NOMO-1 (cell line): ENCODE results near the gene SCT.

Experiments used
- DNase-seq, 2 experiments: peaks; one replicate each; lab custom pipeline; 2025; ENCODE audit not compliant: unreplicated experiment in 2 of 2; lab: John Stamatoyannopoulos, UW

SCT gene

DNA sequence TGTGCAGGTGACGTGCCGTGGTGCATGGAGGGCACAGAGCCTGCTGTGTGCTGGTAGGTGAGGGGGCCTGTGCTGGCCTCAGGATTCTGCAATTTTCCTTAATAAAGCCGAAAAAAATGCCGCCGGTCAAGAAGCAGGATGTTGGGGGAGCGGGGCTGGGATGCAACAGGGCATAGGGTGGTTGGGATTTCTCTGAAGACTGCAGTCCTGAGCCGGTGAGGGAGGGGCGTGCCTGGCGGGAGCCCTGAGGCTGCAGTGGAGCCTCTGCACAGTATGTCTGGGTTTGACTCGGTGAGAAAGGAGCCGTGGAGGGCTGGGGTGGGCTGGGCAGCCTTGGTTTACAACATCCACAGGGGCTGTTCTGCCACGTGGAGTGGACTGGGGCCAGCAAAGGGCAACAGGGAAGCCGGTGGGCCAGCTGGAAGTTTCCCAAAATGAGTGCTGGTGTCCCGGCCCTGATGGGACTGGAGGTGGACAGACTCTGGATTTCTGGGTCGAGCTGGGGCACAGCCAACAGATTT is 3.6 kb downstream of the SCT start:
- DNase-seq: no peak

DNA sequence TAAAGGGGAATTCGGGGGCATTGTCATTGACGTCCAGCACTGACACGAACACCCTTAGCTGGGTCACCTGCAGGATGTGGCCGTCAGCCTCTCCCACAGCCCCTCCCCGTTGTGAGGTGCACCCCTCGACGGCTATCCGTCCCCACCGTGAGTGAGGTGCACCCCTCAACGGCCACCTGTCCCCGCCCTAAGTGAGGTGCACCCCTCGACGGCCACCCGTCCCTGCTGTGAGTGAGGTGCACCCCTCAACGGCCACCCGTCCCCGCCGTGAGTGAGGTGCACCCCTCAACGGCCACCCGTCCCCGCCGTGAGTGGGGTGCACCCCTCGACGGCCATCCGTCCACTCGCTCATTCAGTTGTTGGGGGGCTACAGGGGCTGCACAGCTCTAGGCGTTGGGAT is 5.1 kb downstream of the SCT start:
- DNase-seq: no peak

DNA sequence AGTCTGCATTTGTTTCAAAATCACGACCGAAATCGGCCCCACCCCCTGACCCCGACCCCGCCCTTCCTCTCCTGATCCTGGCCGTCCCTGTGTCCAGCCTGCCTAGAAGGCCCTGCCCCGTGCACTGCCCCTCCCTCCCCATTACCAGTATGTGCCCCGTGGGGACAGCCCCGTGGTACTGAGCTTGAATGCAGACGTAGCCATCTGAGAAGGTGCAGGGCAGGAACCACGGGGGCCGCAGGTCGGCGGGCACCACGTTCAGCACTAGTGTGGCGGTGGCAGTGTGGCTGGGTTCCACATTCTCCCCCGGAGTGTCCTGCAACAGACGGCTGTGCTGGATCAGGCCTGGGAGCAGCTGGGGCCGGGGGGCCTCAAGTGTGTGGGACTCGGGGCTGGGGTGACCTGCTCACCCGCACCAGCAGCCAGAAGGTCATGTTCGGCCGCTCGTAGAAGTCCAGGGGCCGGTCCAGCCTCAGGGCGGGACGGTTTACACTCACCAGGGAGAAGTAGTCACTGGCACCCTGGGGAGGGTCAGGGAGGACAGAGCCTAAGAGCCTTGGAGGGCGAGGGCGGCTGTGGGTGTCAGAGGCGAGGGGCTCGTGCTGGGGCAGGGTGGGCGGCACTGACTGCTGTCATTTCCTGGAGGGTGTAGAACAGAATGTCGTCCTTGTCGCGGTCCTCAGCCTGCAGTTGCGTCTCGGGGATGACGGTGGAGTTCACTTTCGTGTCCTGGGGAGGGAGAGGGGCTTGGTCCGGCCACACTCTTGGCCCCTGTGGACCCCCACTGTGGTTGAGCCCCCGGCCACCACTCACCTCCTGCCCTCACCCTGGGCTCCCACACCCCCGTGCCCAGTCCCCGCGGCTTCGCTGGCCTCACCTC is 5.8 kb downstream of the SCT start:
- no peak for DNase-seq

DNA sequence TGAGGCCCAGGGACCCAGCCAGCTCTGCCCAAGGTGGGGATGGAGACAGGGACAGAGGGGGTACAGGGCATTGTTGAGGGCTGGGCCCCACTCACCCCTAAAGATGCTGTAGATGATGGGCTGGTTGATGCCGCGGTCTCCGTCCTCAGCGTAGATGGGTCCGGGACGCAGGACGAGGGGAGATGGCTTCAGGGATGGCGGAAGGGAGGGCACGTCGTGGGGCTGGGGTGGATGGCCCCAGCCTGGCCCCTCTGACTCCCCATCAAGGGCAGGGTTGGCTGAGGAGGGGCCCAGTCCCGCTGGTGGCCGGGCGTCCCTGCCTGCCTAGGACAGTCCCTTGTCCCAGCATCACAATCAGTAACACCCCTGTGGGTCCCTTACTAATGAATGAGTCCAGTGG is 6.8 kb downstream of the SCT start:
- DNase-seq: no peak

DNA sequence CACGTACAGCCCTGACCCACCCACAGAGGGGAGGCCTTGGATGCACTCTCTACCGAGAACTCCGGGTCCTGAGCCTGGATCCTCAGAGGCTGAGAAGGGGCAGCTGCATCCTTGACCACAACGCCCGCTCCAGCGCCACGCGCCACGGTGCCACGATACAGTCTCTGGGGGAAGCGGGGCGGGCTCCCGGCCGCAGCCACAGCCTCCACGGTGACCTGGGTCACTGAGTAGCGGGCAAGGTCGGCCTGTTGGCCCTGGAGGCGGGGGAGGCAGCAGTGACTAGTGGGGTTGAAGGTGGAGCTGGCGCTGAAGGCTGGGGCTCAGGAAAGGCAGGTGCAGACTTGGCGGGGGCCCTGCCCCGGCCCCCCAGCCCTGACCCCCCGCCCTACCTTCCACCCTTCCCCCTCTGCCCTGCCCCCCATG is 7.3 kb downstream of the SCT start:
- DNase-seq: no peak

DNA sequence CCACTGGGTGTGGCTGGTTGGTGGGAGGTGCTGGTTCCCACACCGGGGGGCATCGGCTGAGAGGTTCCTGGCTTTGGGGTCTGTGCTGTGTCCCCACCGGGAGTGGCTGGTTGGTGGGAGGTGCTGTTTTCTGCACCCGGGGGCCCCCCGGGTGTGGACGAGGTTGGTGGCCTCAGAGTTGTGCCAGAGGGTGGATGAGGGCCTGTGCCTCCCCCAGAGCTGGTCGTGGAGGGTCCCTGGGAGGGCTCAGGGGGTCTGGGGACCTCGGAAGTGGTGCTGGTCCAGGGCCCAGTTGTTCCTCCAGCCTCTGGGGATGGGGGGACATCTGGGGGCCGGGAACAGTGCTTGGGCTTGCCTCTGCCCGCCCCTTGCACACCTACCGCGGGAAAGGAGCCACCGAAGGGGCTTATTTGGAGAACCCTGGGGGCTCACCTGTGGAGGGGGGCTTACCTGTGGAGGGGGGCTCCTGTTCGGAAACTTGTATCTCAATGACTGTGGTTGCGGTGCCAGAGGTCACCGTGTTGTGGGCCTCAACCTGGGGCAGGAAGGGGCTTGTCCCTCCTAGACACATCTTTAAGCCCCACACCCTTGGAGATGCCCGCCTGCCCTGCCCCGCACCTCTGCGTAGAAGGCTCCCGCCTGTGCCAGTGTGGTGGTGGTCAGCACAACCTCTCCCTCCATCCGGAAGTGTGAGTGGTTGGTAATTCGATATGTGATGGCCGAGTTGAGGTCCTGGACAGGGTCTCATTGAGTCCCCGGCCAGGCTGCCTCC is 7.9 kb downstream of the SCT start:
- DNase-seq: no peak

DNA sequence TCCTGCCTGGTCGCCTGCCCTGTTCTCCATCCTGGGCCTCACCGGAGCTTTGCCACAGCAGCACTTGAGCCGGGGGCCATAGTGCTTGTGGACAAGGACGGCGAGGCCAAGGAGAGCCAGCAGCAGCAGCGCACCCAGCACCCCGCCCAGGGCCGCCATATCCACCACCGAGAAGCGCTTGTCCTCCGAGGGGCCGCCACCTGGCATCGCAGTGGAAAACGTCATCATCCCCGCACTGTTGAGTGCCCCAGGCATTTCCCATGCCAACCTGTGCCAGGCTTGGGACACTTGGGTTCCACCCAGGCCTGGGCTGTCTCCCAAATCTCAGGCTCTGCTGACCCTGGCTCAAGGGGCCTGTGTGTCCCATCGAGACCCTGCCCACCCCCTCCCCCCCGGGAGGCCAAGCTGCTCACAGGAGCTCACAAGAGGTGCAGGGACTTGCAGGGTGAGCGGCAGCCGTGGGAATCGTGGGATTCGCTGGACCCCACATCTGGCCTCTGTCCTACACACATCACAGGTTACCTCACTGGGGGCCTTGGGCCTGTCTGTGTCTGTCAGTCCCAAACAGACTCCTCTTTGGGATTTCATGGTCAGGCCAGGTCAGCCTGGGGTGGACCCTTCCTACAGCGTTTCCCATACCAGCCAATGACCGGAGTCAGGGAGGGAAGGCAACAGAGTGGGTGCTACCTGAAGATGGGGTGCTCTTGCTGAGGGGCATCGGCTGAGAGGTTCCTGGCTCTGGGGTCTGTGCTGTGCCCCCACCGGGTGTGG is 8.9 kb downstream of the SCT start:
- no peak for DNase-seq

DNA sequence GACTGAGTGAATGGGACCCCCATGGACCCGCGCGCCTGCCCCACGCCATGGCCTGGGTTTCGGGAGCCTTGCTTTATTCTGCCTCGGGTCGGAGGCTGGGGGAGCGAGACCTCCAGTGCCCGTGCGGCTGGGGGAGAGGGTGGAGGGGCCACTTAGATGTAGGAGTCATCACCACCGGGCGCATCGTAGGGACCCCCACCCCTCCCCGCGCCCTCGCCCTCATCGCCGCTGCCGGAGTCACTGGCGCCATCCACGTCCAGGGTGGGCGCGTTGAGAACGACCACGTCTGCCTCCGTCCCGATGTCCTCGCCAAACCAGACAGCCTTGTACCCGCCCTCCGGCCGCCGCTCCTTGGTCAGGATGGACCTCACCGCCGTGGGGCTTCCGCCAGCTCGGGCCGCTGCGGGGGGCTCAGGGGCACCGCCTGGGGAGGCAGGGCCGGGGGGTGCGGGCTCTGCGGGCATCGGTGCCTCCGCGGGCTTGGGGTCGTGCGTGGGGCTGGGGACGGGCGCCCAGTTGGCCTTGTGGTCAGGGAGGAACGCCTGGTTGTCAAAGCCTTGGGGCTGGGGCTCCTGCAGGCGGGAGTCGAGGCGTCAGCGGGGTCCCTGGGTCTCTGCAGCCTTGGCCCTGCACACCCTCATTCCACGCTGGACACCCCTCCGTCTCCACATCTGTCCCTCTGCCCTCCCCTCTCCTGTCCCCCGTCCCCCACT is 9.6 kb downstream of the SCT start:
- no peak for DNase-seq

DNA sequence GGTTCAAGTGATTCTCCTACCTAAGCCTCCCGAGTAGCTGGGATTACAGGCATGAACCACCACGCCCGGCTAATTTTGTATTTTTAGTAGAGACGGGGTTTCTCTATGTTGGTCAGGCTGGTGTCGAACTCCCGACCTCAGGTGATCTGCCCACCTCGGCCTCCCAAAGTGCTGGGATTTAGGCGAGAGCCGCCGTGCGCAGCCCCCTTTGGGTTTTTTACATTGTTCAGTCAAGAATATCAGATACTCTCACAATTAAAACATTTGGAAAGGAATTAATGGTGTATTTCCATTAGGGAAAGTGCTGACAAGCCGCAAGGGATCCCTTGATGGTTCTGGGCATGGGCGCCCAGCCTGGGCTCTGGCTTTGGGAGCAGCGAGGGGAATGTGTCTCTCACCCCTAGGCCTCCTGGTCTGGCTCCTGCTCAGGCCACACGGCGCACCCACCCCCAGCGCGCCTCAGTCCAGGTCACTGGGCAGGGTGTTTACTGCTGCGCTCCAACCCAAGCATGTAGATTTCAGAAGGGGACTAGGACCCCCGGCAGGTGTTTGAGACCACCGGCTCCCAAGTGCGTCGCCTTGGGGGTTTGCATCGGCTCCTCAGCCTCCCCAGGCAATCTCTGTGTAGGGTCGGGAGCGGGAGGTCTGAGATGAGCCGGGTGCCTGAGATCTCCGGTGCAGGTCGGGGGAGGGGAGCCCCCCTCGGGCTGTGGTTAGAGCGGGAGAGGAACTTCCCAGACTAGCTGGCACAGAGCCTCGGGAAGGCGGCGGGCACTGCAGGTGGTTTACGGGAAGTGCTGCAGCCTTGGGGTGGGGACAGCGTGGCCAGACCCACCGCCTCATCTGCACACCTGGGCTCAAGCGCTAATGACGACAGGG is 10.4 kb downstream of the SCT start:
- no peak for DNase-seq

DNA sequence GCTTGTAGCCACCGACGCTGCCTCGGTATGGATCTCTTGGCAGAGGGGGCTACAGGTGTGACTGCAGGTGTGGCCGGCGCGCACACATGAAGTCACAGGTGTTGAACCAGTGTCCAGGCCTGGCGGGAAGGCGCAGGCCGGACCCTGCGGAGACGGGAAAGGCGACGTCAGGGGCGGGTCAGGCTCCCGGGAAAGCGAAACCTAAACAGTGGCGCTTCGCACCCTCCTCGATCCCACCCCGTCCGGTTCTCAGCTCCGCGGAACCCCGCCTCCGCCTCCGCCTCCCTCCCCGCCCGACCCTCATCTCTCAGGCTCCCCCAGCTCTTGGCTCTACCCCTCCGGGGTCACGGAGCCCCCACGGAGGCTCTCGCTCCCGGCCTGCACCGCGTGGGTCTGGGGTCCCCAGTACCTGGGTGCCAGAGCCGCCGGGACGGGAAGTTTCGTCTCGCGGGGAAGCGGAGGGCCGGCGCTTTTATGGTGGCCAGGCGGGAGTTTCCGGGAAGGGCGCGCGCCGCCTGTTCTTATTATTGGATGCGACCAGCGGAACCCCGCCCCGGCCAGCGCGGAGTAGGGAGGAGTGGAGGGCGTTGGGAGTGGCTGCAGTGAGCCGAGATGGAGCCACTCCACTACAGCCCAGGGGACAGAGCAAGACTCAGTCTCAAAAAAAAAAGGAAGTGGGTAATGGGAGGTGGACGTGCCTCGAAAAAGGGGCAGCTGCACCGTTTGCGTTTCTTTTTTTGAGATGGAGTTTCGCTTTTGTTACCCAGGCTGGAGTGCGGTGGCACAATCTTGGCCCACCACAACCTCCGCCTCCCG is 11.3 kb downstream of the SCT start, which contains the start of gene IRF7:
Gene IRF7 (minus strand): TSS at position 447 of the 816 bp plus-strand sequence. CDS start 586 bp downstream, outside the sequence.
- peak; percentile 96 to 98 for DNase-seq

DNA sequence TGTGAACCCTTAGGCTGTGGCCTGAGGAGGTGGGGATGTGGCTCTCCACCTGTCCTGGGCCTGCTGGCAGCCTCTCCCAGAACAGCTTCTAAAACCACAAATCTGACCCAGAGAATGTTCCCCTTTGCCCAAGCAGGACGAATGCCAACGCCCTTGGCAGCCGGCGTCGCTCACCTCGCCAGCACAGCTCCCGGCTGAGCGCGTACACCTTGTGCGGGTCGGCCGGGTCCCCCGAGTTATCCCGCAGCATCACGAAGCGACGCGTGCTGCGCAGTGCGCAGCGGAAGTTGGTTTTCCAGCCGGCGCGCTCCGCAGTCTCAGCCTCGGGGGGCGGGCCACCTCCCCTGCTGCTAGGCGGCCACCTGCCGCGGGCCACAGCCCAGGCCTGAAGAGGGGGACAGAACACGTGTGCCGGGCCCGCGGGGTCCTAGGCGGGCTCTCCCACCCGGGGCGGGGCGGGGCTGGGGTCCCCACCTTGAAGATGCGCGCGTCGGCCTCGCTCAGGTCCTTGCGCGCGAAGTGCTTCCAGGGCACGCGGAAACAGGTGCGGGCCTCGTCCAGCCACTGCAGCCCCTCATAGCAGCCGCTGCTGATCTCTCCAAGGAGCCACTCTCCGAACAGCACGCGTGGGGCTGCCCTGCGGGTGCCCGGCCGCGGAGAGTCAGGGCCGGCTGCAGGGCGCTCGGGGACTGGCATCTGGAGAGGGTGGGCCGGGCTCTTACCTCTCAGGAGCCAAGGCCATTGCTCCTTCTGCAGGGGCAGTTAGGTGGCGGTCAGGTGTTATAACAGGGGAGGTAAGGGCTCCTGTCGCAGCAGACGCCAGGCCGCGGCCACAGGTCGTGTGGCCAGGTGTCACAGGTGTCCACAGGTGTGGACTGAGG is 12.1 kb downstream of the SCT start:
- DNase-seq: no peak

DNA sequence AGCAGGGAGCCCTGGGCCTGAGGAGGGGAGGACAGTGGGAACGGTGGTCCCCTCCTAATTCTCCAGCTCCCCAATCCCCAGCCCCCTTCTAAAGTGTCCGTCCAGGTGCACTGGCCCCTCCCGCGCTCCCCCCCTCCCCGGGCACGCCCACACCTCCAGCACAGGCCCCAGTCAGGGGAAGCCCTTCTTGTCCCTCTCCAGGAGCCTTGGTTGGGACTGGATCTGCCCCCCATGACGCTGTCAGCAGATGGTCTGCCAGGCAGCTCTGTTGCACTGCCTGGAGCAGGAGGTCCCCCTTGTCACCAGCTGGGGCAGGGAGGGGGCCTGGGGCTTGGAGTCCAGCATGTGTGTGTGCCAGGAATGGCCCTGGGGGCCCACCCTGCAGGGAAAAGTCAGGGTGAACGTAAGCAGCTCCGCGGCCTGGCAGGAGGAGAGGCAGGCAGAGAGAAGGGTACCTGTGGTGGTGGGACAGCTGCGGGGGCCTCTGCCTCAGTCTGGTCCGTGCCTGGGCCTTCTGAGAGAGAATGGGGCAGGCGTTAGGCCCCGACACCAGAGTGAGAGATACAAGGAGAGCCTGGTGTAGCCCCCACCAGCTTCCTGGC is 12.9 kb downstream of the SCT start:
- DNase-seq: no peak

DNA sequence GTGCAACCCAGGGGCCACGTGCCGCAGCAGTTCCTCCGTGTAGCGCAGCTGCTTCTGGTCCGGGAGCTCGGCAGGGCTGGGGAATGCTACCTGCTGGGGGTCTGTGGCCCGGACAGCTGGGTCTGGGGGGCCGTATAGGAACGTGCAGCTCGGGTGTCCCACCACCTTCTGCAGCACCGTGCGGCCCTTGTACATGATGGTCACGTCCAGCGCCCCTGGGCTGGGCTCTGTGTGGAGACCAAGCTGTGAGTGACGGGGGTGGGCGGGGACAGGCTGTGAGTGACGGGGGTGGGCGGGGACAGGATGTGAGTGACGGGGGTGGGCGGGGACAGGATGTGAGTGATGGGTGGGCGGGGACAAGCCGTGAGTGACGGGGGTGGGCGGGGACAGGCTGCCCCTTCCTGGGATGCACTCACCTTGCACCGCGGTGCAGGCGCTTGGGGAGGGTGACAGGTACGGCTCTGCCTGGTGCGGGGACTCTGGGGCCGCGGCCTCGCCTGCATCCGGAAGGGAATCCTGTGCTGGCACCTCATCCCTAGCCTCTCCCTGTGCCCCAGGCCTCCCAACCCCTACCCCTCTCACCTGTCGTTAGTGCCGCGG is 13.5 kb downstream of the SCT start:
- peak in 1 of 2 experiments; percentile 58 for DNase-seq

DNA sequence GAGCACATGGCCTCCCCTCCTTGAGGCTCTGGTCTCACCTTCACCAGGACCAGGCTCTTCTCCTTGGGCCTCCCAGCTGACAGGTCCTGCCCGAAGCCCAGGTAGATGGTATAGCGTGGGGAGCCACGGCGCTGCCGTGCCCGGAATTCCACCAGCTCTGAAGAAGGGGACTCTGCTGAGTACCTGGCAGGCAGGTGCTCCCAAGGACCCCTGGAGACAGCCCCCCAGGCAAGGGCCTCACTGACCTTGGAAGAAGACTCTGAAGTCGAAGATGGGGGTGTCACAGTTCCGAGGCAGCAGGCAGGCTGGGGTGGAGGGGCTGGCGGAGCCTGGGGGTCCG is 14.1 kb downstream of the SCT start:
- no peak for DNase-seq

DNA sequence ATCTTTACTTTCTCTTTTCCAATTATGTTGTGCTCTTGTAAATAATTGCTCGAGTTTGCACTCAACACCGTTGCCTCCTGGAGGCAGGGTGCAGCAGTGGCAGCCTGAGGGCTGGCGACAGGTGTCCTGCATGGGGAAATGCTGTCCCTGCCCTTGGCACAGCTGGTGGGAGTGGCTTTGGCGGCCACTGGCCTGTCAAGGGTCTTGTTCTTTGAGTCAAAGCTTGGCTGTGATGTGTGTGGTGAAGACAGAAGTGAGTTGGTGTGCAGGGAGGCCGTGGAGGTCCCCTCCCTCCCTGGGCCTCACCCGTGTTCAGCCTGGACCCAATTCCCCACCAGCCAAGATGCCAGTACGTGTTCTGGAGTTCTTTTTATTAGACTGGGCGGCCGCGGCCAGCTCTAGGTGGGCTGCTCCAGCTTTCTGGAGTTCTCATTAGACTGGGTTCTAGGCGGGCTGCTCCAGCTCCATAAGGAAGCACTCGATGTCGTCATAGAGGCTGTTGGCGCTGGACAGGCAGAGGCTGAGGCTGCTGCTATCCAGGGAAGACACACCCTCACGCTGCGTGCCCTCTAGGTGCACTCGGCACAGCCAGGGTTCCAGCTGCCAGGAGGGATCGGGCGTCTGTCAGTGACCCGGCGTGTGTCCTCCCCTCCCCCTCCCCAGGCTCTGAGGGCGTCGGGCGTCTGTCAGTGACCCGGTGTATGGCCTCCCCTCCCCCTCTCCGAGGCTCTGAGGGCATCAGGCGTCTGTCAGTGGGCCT is 14.6 kb downstream of the SCT start:
- DNase-seq: no peak
